Measurements from ENCODE around the gene AARS2.

Gene AARS2

GRCh38 chr6:44298864-44299263 is 14.3 kb downstream of the AARS2 start:
- DNase-seq, result no peak

GRCh38 chr6:44298055-44298803 is 14.9 kb downstream of the AARS2 start:
- DNase-seq, result no peak

GRCh38 chr6:44297063-44298038 is 15.8 kb downstream of the AARS2 start:
- DNase-seq, result no peak

- no peak for DNase-seq
These were observed 18.0 kb downstream of the AARS2 start for GRCh38 chr6:44294832-44295791.

- no peak for DNase-seq
These were observed 20.3 kb downstream of the AARS2 start for GRCh38 chr6:44292661-44293365.

- DNase-seq, result no peak
These were observed 21.3 kb downstream of the AARS2 start for GRCh38 chr6:44291841-44292240.

- DNase-seq, result no peak
These were observed 23.4 kb downstream of the AARS2 start for GRCh38 chr6:44289726-44290260.

GRCh38 chr6:44286747-44287146 is 26.4 kb downstream of the AARS2 start:
- DNase-seq, result no peak

GRCh38 chr6:44286285-44286565 is 26.9 kb downstream of the AARS2 start:
- no peak for DNase-seq

- no peak for DNase-seq
These were observed 27.4 kb downstream of the AARS2 start for GRCh38 chr6:44285552-44286284.

- DNase-seq, result no peak
These were observed 28.3 kb downstream of the AARS2 start for GRCh38 chr6:44284867-44285266.

GRCh38 chr6:44284121-44284520 is 29.0 kb downstream of the AARS2 start:
- no peak for DNase-seq

GRCh38 chr6:44278774-44279697 is 34.1 kb downstream of the AARS2 start:
- no peak for DNase-seq

GRCh38 chr6:44278315-44278714 is 34.8 kb downstream of the AARS2 start:
- no peak for DNase-seq

GRCh38 chr6:44277763-44278162 is 35.4 kb downstream of the AARS2 start:
- DNase-seq, result no peak

GRCh38 chr6:44276667-44277640 is 36.2 kb downstream of the AARS2 start:
- no peak for DNase-seq

- no peak for DNase-seq
These were observed 37.1 kb downstream of the AARS2 start for GRCh38 chr6:44275749-44276648.

- DNase-seq, result no peak
These were observed 37.8 kb downstream of the AARS2 start for GRCh38 chr6:44275271-44275748.

Measured in NCI-H226 (cell line).